Uterus (tissue), 4 donors: ENCODE data around the gene LYST. TPM values are rescaled to one million over a fixed set of nuclear protein-coding genes. Genes with fewer than 3 reads are reported as not detected.

Source experiments
- DNase-seq, 2 donors: peaks; one replicate each; pipeline ENCODE4 v3.0.0-alpha.2; 2019 to 2020
- H3K27ac ChIP-seq, 2 donors: fragments of 200-600 bp; sonication (generic); 1 replicate in 1 of 2; 2 replicates in 1 of 2; pipeline ENCODE4 v1.5.1; 2016 to 2018
- H3K27me3 ChIP-seq, 2 donors: fragments of 200-600 bp; sonication (generic); one replicate each; pipeline ENCODE4 v1.5.1; 2018 to 2019; ENCODE audit warnings: control low read depth in 1 of 2
- H3K36me3 ChIP-seq, 2 donors: fragments of 200-600 bp; sonication (generic); one replicate each; pipeline ENCODE4 v1.5.1; 2019; ENCODE audit warnings: control low read depth in 1 of 2
- H3K4me1 ChIP-seq, 2 donors: fragments of 200-600 bp; sonication (generic); one replicate each; pipeline ENCODE4 v1.5.1; 2018 to 2019; ENCODE audit warnings: control low read depth in 1 of 2
- H3K4me3 ChIP-seq, 2 donors: fragments of 200-600 bp; sonication (generic); 1 replicate in 1 of 2; 2 replicates in 1 of 2; pipeline ENCODE4 v1.5.1; 2018 to 2019; ENCODE audit warnings: mild to moderate bottlenecking in 1 of 2
- H3K9me3 ChIP-seq, 2 donors: fragments of 200-600 bp; sonication (generic); one replicate each; pipeline ENCODE4 v1.5.1; 2019; ENCODE audit warnings: control low read depth in 1 of 2
- CTCF ChIP-seq, 4 experiments: fragments of 200-600 bp in 2 of 4; fragments of 450-650 bp in 2 of 4; sonication (generic) in 2 of 4; IDR thresholded peaks; one replicate each; pipeline ENCODE4 v1.5.1; 2016 to 2019; ENCODE audit warnings: antibody characterized with exemption in 4 of 4, mild to moderate bottlenecking in 2 of 4, moderate library complexity in 1 of 4
- POLR2A ChIP-seq, 2 donors: fragments of 450-650 bp; IDR thresholded peaks; one replicate each; pipeline ENCODE4 v1.6.1; 2016; ENCODE audit warnings: antibody characterized with exemption in 2 of 2, mild to moderate bottlenecking in 1 of 2, moderate library complexity in 1 of 2
- intact Hi-C: fragments of 100-400 bp; cut with DNase I; formaldehyde crosslinking; loops from one replicate; pipeline ENCODE4 v1.15.1; 2023; ENCODE audit warnings: low total_unique reads
- total RNA-seq, 4 donors: library from RNA; depleted of rRNA in 3 of 4; stranded (reverse); fragments of >200 nt in 3 of 4; gene quantifications; one replicate each; pipeline versions ENCODE4 v1.1.0 to v1.2.4, GENCODE V29; 2014 to 2023
- donor health status: DM: yes; HTN: yes; CAD: no.

Gene LYST
- total RNA-seq, 4 donors from 2014 or later: 25.6 to 68.2 (median 32.9) TPM

- TF ChIP-seq CTCF (IDR thresholded peaks at IDR 0.05): no peak
- Histone ChIP-seq H3K4me3 (no peak overlapping the region), H3K36me3 (no peaks in the 10 kb centered on the region), H3K4me1 (peaks cover 0 to 5% of the 10 kb centered on the region in 2 donors), H3K9me3 (no peaks in the 10 kb centered on the region), H3K27ac (no peak overlapping the region), H3K27me3 (no peaks in the 10 kb centered on the region)
- no peak for DNase-seq
- intact Hi-C loops: no loop called here
Observed at GRCh38 chr1:235844776-235845175, 21.9 kb downstream of the LYST start.

GRCh38 chr1:235843461-235843961 lies 23.2 kb downstream of the LYST start:
- no peak for DNase-seq
- intact Hi-C loops: no loop called here
- no peaks in the 10 kb centered on the region for H3K27me3 ChIP-seq

GRCh38 chr1:235841938-235842545 lies 24.7 kb downstream of the LYST start:
- H3K27me3 ChIP-seq: no peaks in the 10 kb centered on the region
- no peak overlapping the region for H3K4me3 ChIP-seq
- H3K27ac ChIP-seq: no peak overlapping the region
- H3K9me3 ChIP-seq: no peaks in the 10 kb centered on the region
- peaks cover 0 to 5% of the 10 kb centered on the region in 2 donors for H3K4me1 ChIP-seq
- intact Hi-C loops: no loop called here
- DNase-seq: no peak
- no peaks in the 10 kb centered on the region for H3K36me3 ChIP-seq
- TF ChIP-seq POLR2A (IDR thresholded peaks at IDR 0.05) (no peak), CTCF (IDR thresholded peaks at IDR 0.05) (no peak)

More at GRCh38 chr1:235843461-235843961, 23.2 kb downstream of the LYST start:
- H3K4me1 ChIP-seq: peaks cover 0 to 5% of the 10 kb centered on the region in 2 donors
- no peaks in the 10 kb centered on the region for H3K9me3 ChIP-seq
- no peak overlapping the region for H3K27ac ChIP-seq
- no peak overlapping the region for H3K4me3 ChIP-seq
- TF ChIP-seq POLR2A (IDR thresholded peaks at IDR 0.05) (no peak), CTCF (IDR thresholded peaks at IDR 0.05) (peak; percentile 33 to 49 (median 48))
- H3K36me3 ChIP-seq: no peaks in the 10 kb centered on the region

GRCh38 chr1:235838021-235838420 lies 28.7 kb downstream of the LYST start:
- no peak overlapping the region for H3K4me3 ChIP-seq
- intact Hi-C loops: no loop called here
- DNase-seq: no peak
- no peaks in the 10 kb centered on the region for H3K4me1 ChIP-seq
- no peak for TF ChIP-seq CTCF (IDR thresholded peaks at IDR 0.05)
- TF ChIP-seq POLR2A (IDR thresholded peaks at IDR 0.05): no peak
- H3K9me3 ChIP-seq: no peaks in the 10 kb centered on the region
- no peak overlapping the region for H3K27ac ChIP-seq
- no peaks in the 10 kb centered on the region for H3K36me3 ChIP-seq
- no peaks in the 10 kb centered on the region for H3K27me3 ChIP-seq

GRCh38 chr1:235835226-235835625 lies 31.5 kb downstream of the LYST start:
- TF ChIP-seq POLR2A (IDR thresholded peaks at IDR 0.05): no peak
- TF ChIP-seq CTCF (IDR thresholded peaks at IDR 0.05): no peak
- peak; percentile 54 to 62 for DNase-seq
- H3K27me3 ChIP-seq: no peaks in the 10 kb centered on the region
- no peaks in the 10 kb centered on the region for H3K36me3 ChIP-seq
- intact Hi-C loops: no loop called here
- peak overlapping the region; percentile 26 to 44 for H3K27ac ChIP-seq
- H3K9me3 ChIP-seq: no peaks in the 10 kb centered on the region
- H3K4me1 ChIP-seq: no peaks in the 10 kb centered on the region
- H3K4me3 ChIP-seq: no peak overlapping the region
